Keratinocyte (primary cell): ENCODE data around the gene FAM120A. TPM values are rescaled to one million over a fixed set of nuclear protein-coding genes. Genes with fewer than 3 reads are reported as not detected.

Source experiments
- DNase-seq: peaks from one replicate; pipeline ENCODE4 v3.0.0-alpha.2; 2011; ENCODE audit warnings: low read depth, missing footprints, low spot score
- FAIRE-seq: peaks from 2 replicates; lab custom pipeline; 2011; peaks lifted over from hg19 to GRCh38; lab: Jason Lieb, UNC
- H2AFZ ChIP-seq: 2 replicates; pipeline ENCODE4 v1.6.0; 2012; ENCODE audit warnings: low read length, control low read depth, inconsistent platforms; ENCODE audit not compliant: control insufficient read depth
- H3K27ac ChIP-seq: 2 replicates; pipeline ENCODE4 v1.5.1; 2011; ENCODE audit warnings: low read length; ENCODE audit not compliant: control insufficient read depth, insufficient read depth
- H3K27me3 ChIP-seq: 3 replicates; pipeline ENCODE4 v1.6.0; 2011; ENCODE audit warnings: low read length; ENCODE audit not compliant: control insufficient read depth, insufficient read depth; ENCODE audit errors: extremely low read depth
- H3K36me3 ChIP-seq, 2 experiments: 2 replicates in 1 of 2; 3 replicates in 1 of 2; pipeline ENCODE4 v1.5.1; 2011; ENCODE audit warnings: low read length in 2 of 2, mild to moderate bottlenecking in 1 of 2; ENCODE audit not compliant: control insufficient read depth in 2 of 2, insufficient read depth in 2 of 2; ENCODE audit errors: extremely low read depth in 1 of 2
- H3K4me1 ChIP-seq: 3 replicates; pipeline ENCODE4 v1.5.1; 2011; ENCODE audit warnings: low read length; ENCODE audit not compliant: control insufficient read depth, insufficient read depth; ENCODE audit errors: extremely low read depth
- H3K4me2 ChIP-seq: 3 replicates; pipeline ENCODE4 v1.6.0; 2011; ENCODE audit warnings: low read depth, low read length; ENCODE audit not compliant: control insufficient read depth, insufficient read depth; ENCODE audit errors: extremely low read depth
- H3K4me3 ChIP-seq, 3 experiments: fragments of 200-600 bp in 1 of 3; sonication (generic) in 1 of 3; 2 replicates in 2 of 3; 3 replicates in 1 of 3; pipeline ENCODE4 v1.5.1; 2011 to 2016; ENCODE audit warnings: low read length in 3 of 3, mild to moderate bottlenecking in 3 of 3, control low read depth in 2 of 3, inconsistent platforms in 1 of 3, low read depth in 1 of 3, mixed read lengths in 1 of 3, mixed run types in 1 of 3, moderate library complexity in 1 of 3; ENCODE audit not compliant: control insufficient read depth in 2 of 3, insufficient read depth in 2 of 3; ENCODE audit errors: extremely low read depth in 1 of 3
- H3K79me2 ChIP-seq: 2 replicates; pipeline ENCODE4 v1.6.0; 2012; ENCODE audit warnings: low read length; ENCODE audit not compliant: control insufficient read depth, insufficient read depth
- H3K9ac ChIP-seq: 3 replicates; pipeline ENCODE4 v1.6.0; 2011; ENCODE audit warnings: low read length; ENCODE audit not compliant: control insufficient read depth, insufficient read depth; ENCODE audit errors: extremely low read depth
- H3K9me1 ChIP-seq: 3 replicates; pipeline ENCODE4 v1.6.0; 2011; ENCODE audit warnings: low read length; ENCODE audit not compliant: control insufficient read depth, insufficient read depth; ENCODE audit errors: extremely low read depth
- H3K9me3 ChIP-seq: 2 replicates; pipeline ENCODE4 v1.5.1; 2012; ENCODE audit warnings: low read depth, low read length; ENCODE audit not compliant: control insufficient read depth
- H4K20me1 ChIP-seq: 3 replicates; pipeline ENCODE4 v1.6.0; 2011; ENCODE audit warnings: low read length; ENCODE audit not compliant: control insufficient read depth, insufficient read depth; ENCODE audit errors: extremely low read depth
- CTCF ChIP-seq, 3 experiments: IDR thresholded peaks in 1 of 3; conservative IDR thresholded peaks in 1 of 3; optimal IDR thresholded peaks in 1 of 3; 2 replicates in 2 of 3; 3 replicates in 1 of 3; pipeline versions ENCODE3 to v1.5.1; 2011; ENCODE audit warnings: low read length in 3 of 3, mild to moderate bottlenecking in 3 of 3, moderate library complexity in 2 of 3, control low read depth in 1 of 3, inconsistent platforms in 1 of 3; ENCODE audit not compliant: insufficient read depth in 2 of 3; ENCODE audit errors: extremely low read depth in 1 of 3
- EZH2 ChIP-seq: IDR thresholded peaks from one replicate; pipeline ENCODE4 v1.6.1; 2012; ENCODE audit warnings: inconsistent platforms, mild to moderate bottlenecking, low read length, moderate library complexity
- dilution Hi-C: fragments of 300-500 bp; cut with MboI; formaldehyde crosslinking; loops from one replicate; pipeline ENCODE4 v1.7.0; 2020; ENCODE audit warnings: low sequenced_read_pairs; ENCODE audit not compliant: extremely low pct_ligation_motif_present
- polyA plus RNA-seq, 5 experiments: library from polyadenylated mRNA; depleted of rRNA in 3 of 5; stranded (reverse) in 3 of 5; stranded (forward) in 1 of 5; unstranded in 1 of 5; fragments of >200 nt; gene quantifications; 1 replicate in 1 of 5; 2 replicates in 3 of 5; 3 replicates in 1 of 5; pipeline versions ENCODE4 v1.2.1 to v1.2.3, GENCODE V29; 2011 to 2012; ENCODE audit warnings: missing spikeins in 2 of 5, low read depth in 1 of 5, low replicate concordance in 1 of 5

The FAM120A gene
- polyA plus RNA-seq, 1 donor (not counting 4 experiments of a cell fraction or from before 2014, with no cell fraction given): 79.2 TPM

DNA sequence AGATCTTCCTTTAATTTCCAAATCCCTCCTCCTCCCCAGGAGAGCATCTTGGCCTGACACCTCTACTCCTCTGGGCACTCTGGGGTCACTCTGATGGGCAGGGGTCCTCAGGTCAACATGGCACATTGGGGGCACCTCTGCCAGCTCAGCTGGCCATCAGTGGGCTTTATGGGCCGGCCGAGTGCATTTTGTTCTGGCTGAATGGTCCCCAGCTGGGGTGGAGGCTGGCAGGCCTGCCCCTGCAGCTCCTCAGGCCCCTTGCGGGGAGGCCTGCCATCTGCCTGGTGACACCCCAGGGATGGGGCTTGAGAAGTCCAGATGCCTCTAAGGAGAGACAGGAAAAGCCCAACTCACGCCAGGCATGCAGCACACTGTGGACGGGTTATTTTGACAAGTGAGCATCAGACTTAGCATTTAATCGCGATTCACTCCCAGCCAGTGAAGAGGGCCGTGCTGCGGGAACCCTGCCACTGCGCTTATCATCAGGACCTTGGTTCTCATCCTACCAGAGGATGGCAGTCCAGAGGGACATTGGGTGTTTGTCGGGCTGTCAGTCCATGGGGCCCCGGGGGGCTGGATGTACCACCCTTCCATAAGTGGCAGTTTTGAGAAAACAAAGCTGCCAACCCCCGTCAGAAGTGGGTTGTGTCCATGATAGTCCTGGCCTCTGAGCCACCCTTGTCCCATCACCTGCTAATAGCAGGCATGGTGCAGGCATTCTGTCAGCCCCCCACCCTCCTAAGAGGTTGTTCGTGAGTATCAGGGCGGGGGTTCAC is 146.6 kb downstream of the FAM120A start:
- Histone ChIP-seq H3K27me3 (no peaks in the 10 kb centered on the region), H3K4me1 (peaks cover 21% of the 10 kb centered on the region), H3K27ac (no peak overlapping the region), H4K20me1 (no peaks in the 10 kb centered on the region), H3K9ac (no peak overlapping the region), H2AFZ (no peak overlapping the region), H3K9me1 (no peaks in the 10 kb centered on the region), H3K36me3 (peaks cover 0 to 2% of the 10 kb centered on the region in 2 experiments), H3K4me3 (no peak overlapping the region), H3K4me2 (no peak overlapping the region), H3K79me2 (peaks cover 34% of the 10 kb centered on the region), H3K9me3 (no peaks in the 10 kb centered on the region)
- TF ChIP-seq EZH2 (no peak), CTCF (optimal IDR thresholded peaks at IDR 0.05 in 1 of 3, IDR thresholded peaks at IDR 0.05 in 1 of 3, conservative IDR thresholded peaks at IDR 0.05 in 1 of 3; ENCODE audit: extremely low read depth in 1 of 3, insufficient read depth in 2 of 3, low read length in 3 of 3) (no peak)
- DNase-seq (no peak), FAIRE-seq (no peak)
- dilution Hi-C loops: no loop called here

DNA sequence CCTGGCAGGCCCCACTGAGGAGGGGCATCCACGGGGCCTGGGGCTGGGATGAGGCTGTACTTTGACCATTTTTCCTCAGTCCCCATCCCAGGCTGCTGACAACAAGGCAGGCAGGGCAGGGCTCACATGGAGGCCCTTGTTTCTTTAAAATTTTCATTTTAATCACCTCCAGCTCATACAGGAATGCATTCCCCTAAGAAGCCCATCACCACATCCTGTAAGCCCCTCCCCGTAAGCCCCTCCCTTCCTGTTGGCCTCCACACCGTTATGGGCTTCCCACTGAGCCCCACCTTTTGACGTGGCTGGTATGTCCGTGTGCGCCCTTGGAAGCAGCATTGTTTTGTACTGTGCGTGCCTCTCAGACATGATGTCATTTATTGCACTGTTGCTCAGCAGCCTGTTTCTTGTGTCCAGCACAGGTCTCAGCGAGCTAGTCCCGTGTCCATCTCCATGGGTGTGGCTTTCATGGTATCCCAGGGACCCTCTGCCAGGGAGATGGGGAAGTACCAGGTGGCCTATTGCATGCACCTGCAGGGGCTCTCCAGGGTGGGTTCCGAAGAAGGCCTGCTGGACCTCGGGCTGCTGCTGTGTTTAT is 147.3 kb downstream of the FAM120A start:
- H3K9ac ChIP-seq: no peak overlapping the region
- no peak overlapping the region for H3K27ac ChIP-seq
- FAIRE-seq (no peak), DNase-seq (no peak)
- dilution Hi-C loops: no loop called here
- no peaks in the 10 kb centered on the region for H3K9me1 ChIP-seq
- H3K4me1 ChIP-seq: peaks cover 18% of the 10 kb centered on the region
- H3K4me2 ChIP-seq: no peak overlapping the region
- H3K27me3 ChIP-seq: no peaks in the 10 kb centered on the region
- peaks cover 39% of the 10 kb centered on the region for H3K79me2 ChIP-seq
- no peak overlapping the region for H2AFZ ChIP-seq
- H3K9me3 ChIP-seq: no peaks in the 10 kb centered on the region
- no peaks in the 10 kb centered on the region for H4K20me1 ChIP-seq
- peaks cover 0 to 2% of the 10 kb centered on the region in 2 experiments for H3K36me3 ChIP-seq
- TF ChIP-seq CTCF (optimal IDR thresholded peaks at IDR 0.05 in 1 of 3, IDR thresholded peaks at IDR 0.05 in 1 of 3, conservative IDR thresholded peaks at IDR 0.05 in 1 of 3; ENCODE audit: extremely low read depth in 1 of 3, insufficient read depth in 2 of 3, low read length in 3 of 3): no peak
- TF ChIP-seq EZH2: no peak
- H3K4me3 ChIP-seq: no peak overlapping the region
